Activated CD4-positive, alpha-beta T cell treated with anti-CD3 and anti-CD28 coated beads, Interleukin-10, Interleukin-2, amounts not matched to agents 100 ng/mL and 50 ng/mL, durations not matched to agents 16 hours and 8 hours (primary cell): ENCODE data around the gene MYO9B.

Experiments
- DNase-seq: peaks from one replicate; pipeline ENCODE4 v3.0.0-alpha.2; 2020

The MYO9B gene

GRCh38 chr19:17219286-17219685 is 143.7 kb downstream of the MYO9B start:
- DNase-seq = no peak

- no peak for DNase-seq
Measured at GRCh38 chr19:17220207-17220758, 144.7 kb downstream of the MYO9B start.

- DNase-seq = no peak
Measured at GRCh38 chr19:17225053-17225452, 149.5 kb downstream of the MYO9B start.

- DNase-seq = peak; percentile 97
Measured at GRCh38 chr19:17226002-17226933, 150.7 kb downstream of the MYO9B start, which contains the start of gene OCEL1. OCEL1 (plus strand) TSS chr19:17226226; CDS start chr19:17226248, 22 bp downstream.

- no peak for DNase-seq
Measured at GRCh38 chr19:17227798-17228367, 152.3 kb downstream of the MYO9B start.

- DNase-seq = no peak
Measured at GRCh38 chr19:17229890-17230289, 154.3 kb downstream of the MYO9B start.

- DNase-seq = no peak
Measured at GRCh38 chr19:17232258-17232657, 156.7 kb downstream of the MYO9B start.

- peak; percentile 76 for DNase-seq
Measured at GRCh38 chr19:17234911-17235299, 159.3 kb downstream of the MYO9B start.

GRCh38 chr19:17235300-17235970 is 159.9 kb downstream of the MYO9B start:
- peak; percentile 79 for DNase-seq

- DNase-seq = peak; percentile 52
Measured at GRCh38 chr19:17235971-17236777, 160.6 kb downstream of the MYO9B start.

GRCh38 chr19:17236811-17237543 is 161.4 kb downstream of the MYO9B start:
- DNase-seq = no peak

- no peak for DNase-seq
Measured at GRCh38 chr19:17237747-17238706, 162.4 kb downstream of the MYO9B start.

GRCh38 chr19:17240062-17240752 is 164.6 kb downstream of the MYO9B start:
- no peak for DNase-seq

- DNase-seq = no peak
Measured at GRCh38 chr19:17240826-17241399, 165.3 kb downstream of the MYO9B start.

GRCh38 chr19:17242431-17243208 is 167.0 kb downstream of the MYO9B start:
- no peak for DNase-seq

- DNase-seq = no peak
Measured at GRCh38 chr19:17243211-17243829, 167.7 kb downstream of the MYO9B start.

GRCh38 chr19:17243830-17244617 is 168.4 kb downstream of the MYO9B start:
- DNase-seq = no peak
